Measurements from ENCODE around the gene SNAPC4.

The SNAPC4 gene

DNA sequence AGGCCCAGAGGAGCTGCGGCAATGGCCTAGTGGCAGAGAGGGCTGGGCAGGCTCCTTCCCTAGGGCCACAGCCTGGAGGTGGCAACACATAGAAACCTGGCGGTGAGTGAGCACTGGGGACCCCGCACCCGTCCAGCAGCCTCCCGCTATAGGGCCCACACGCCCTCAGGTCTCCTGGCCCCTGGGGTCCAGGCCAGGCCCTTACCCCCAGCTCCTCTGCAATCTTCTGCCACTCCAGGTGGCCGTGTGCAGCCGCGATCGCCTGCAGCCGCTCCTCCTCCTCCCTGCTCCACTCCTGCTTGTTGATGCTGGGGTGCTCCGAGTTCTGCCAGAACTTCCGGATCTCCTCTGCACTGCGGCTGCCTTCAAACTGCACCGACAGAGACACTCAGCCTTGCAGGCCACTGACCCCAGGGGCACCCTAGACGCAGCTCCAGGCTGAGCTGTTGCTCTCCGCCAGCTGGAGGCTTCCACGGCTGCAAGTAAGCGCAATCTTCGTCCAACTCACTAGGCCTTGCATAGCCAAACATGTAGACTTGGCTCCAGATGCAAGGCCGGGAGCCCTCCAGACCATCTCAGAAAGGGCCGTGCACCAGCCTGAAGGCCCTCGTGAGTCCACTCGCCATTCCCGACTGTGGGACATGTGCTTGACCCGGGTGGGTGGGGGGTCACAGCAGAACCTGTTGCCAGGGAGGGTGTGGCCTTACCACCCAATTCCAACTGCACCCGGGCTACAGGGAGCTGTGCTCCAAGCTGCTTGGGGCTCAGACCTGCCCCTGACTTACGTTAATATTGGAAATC, 8.0 kb downstream of the SNAPC4 start:
- no peak for DNase-seq

DNA sequence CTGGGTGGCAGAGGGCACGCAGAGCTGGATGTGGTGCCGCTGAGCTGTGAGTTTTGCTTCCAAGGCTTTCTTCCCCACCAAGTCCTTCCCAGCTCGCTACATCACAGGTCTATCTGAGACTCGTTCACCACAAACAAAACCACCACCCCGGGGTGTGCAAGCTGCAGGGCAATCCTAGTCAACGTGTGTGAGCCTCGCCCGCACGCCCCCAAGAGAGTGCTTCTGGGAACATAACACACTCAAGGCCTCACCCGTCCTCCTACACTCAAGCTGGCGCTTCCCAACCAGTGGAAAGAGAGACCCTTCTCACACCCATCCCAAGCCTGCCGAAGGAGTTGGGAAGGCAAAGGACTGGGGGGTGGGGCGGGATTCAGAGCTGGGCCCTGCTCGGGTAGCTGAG, 10.6 kb downstream of the SNAPC4 start:
- no peak for DNase-seq

DNA sequence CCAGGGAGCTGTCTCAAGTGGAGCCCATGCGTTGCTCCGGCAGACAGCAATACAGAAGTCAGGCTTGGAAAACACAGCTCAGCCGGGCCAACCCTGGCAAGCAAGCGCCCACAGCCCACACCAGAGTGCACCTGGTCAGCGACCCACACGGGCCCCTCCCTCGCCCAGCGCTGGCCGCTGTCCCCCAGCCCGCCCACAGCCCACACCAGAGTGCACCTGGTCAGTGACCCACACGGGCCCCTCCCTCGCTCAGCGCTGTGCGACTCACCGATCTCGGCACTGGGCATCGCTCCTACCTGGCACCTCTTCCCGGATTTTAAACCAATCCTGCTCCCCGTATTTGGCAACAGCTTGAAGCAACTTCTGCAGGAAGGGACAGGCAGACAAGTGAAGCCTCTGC, 12.8 kb downstream of the SNAPC4 start:
- no peak for DNase-seq

DNA sequence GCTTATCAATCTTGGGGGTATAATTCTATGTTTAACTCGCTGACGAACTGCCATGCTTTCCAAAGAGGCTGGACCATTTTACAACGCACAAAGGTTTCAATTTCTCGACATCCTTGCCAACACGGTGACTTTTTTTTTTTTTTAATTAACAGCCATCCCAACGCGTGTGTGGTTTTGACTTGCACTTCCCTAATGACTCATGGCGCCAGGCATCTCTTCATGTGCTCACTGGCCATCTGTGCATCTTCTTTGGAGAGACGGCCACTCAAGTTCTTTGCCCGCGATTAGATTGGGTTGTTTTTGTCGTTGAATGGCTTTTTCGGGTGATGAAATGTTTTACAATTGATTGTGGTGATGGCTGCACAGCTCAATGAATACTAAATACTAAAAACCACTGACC, 14.0 kb downstream of the SNAPC4 start:
- DNase-seq, result no peak

DNA sequence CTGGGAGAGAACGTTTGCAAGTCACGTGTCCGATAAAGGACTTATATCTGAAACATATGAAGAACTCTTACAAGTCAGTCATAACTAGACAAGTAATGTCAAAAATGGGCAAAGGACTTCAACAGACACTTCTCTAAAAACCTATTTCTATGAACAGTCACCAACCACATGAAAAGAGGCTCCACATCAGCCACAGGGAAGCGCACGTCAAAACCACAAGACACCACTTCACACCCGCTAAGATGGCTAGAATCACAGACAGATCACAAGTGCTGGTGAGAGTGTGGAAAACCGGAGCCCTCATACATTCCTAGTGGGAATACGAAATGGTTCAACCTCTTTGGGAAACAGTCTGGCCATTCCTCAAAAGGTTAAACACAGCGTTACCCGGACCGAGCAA, 15.0 kb downstream of the SNAPC4 start:
- DNase-seq, result no peak

DNA sequence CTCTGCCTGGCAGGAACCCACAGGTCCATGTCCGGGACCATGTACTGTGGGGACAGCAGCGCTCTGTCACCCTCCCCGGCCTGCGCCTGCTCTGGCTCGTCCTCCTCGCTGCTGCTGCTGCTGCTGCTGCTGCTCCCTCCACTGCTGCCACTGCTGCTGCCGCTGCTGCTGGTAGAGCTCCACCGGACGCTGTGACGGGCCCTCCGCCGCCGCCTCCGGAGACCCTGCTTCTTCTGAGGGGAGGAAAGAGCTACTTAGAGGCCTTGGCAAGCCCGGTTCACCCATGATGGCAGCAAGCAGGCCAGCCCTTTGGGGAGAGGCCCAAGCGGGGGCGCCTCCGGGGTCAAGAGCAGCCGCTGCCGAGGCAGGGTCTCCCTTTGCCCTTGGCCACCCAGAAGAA, 16.5 kb downstream of the SNAPC4 start:
- no peak for DNase-seq

DNA sequence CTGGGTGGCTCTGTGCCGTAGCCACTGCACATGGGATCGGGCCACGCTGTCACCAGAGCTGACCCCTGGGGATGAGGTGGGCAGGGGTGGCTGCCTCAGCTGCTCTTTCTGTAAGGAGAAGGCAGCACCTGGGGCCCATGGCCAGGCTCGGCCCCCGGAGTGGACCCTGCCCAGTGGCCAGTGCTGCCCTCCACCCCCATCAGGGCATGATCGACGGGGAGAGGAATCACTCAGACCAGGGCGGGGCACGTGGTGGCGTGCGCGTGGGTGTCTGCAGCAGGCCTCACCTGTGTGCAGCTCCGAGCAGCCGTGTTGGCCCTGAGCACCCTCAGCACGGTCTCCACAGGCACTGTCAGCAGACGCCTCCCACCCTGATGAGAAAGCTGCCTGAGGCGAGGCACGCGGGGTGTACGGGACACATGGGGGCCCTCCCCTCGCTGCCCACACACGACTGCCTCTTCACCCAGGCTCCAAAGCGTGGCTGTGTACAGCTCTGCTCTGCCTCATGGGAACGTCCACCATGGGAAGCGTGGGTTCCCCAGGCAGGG, 17.9 kb downstream of the SNAPC4 start:
- DNase-seq, result no peak

DNA sequence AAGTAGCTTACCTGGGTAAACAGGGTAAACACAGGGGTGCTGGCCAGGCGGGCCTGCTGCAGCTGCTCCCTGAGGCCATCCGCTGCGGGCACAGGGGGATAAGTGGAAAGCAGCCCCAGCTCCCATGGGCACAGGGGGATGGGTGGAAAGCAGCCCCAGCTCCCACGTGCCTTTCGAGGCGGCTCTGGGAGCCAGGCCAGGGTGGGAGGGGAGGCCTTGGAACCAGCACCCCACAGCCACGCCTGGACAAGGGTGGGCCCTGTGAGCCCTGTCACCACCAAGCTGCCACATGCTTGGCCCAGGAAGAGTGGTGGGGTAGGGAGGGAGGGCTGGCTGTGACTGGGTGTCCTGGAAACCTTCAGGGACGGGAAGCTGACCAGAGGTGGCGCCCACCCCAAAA, 18.7 kb downstream of the SNAPC4 start:
- DNase-seq, result no peak

DNA sequence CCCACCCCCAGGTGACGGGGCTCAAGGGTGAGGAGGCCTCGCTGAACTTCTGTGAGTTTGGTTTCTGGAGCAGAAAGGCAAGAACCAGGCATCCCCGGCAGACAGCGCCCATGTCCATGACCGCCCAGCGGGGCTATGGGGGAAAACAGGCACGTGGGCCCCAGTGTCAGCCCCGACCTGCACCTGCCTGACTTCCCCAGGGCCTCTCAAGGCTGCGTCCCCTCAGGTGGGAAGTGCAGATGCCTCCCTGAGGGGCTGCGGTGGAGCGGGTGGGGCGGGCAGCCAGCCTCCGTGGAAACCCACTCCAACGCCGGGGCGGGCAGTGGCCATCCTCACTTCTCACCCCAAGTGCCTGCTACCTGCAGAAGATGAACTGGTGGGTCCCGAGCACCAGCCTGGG, 19.6 kb downstream of the SNAPC4 start:
- DNase-seq, result no peak

DNA sequence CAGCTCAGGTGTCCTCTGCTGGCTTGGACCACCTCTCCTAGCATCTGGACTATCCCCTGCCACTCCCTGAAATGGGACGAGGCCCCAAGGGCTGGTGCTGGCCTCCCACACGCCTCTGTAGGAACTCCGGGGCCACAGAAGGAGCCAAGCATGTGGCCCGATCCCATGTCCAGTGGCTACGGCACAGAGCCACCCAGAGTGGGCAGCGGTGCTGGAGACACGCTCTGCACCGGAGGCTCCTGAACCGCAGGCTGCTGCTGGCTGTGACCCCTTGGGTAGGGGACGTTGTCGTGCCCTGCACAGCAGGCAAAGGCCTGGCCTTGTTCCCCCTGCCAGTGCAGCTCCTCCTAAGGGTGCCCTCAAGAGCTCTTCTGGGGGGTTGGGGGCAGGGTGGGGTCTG, 20.1 kb downstream of the SNAPC4 start:
- no peak for DNase-seq

DNA sequence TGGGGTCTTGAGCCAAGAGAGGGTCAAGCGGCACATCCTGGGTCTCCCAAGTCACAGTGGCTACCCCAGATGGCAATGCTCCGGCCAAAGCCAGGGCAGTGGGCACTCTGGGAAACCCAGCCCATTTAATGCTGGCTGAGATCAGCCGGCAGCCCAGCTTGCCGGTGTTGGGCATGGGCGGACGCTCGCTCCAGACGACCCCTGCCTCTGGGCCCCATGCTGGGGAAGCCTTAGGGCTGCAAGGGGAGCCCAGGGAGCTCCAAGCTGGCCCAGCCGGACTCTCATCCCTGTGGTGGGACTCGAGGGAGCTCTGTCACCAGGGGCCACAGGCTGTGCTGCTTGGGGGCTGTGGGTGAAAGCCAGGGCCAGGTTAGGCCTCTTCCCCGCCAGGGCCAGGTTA, 20.6 kb downstream of the SNAPC4 start:
- no peak for DNase-seq

DNA sequence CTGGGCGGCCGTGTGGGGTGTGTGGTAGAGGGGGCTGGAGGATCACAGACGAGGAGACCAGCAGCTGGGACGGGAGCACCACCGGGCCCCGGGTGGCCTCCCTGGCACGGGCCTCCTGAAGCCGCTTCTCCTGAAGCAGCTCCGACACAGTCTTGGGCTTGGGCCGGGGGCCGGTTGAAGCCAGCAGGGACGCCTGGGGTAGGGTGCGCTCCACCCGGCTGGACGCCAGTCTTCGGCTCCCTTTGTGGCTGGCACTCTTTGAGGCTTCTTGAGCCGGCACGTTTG, 21.0 kb downstream of the SNAPC4 start:
- no peak for DNase-seq

DNA sequence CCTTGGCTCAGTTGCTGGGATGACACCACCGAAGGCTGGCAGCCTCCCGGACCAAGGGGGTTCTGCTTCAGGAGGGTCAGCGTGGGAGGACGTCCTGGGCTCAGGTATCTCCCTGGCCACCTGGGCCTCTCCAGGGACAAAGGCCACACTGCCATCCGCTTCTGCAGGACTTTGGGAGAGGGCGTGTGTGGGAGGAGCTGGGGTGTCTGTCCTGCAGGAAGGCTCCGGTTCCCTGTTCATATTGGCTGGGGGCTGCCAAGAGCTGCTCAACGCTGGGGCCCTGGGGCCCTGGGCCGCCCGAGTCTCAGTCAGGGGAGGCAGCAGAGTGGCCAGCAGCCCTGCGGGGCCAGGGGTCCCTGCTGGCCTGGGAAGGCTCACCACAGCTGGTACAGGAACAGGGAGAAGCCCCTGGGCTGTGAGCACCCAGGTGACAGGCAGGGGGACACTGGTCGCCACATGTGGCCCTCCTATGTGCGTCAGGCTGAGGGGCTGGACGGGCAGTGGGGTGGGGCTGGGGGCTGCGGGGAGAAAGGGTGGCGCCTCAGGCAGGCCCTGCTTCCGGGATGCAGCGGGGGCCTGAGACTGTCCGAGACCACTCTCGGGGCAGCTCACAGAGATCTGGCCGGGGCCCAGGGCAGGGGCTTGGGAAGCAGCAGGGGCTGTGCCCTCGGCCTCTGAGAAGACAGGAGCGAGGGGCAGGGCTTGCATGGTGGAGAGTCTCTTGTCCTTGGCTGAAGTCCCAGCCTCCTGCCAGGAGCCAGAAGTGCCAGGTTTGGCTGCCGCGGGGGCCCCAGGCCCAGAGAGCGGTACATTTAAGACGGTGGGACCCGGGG, 21.6 kb downstream of the SNAPC4 start:
- no peak for DNase-seq

DNA sequence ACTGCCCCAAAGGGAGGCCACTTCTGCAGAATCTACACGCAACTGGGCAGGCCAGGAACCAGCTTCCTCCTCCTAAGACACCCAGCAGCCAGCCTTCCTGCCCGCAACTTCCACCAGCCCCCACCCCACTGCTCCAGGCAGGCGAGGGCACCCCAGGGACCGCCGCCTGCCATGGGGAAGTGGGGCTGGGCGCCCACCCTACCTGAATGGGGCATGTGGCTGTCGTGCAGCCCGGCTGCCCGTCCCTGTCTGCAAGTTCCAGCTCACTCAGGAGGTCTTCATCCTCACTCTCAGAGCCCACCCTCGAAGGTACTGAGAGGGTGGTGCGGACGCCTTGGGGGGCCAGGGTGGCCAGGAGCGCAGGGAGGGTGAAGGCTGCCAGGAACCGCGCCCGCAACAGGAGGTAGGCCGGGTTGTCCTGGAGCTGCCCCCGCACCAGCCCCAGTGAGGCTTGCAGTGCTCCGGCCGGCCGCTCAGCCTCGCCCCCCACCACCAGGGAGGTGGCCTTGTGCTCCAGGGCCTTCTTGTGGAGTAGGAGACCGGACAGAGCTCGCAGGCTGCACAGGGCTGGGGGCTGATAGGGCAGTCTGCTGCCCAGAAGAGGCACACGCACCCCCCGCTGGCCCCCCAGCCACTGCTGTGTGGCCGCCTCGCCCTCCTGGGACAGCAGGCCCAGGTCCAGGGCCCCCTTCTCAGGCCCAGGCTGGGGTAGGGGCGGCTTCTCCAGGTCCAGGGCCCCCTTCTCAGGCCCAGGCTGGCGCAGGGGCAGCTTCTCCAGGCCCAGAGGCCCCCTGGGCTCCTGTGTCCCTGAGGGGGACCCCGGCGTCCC, 22.4 kb downstream of the SNAPC4 start:
- no peak for DNase-seq

DNA sequence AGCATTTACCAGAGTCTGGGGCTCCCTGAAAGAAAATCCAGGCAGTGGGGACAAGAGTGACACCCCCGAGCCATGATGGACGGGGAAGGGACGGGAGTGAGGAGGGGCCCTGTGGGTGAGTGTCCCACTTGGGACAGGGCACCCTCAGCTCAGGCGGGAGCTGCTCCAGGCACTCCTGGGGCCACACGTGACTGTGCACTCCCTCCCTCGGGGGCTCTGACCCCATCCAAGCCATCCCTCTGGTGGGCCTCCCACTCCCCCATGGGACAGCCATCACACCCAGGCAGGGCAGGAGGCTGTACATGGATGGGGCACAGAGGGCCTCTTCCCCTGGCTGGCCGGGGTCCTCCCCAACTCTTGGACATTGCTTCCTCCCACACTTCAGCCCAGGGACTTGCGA, 23.5 kb downstream of the SNAPC4 start:
- DNase-seq, result no peak

DNA sequence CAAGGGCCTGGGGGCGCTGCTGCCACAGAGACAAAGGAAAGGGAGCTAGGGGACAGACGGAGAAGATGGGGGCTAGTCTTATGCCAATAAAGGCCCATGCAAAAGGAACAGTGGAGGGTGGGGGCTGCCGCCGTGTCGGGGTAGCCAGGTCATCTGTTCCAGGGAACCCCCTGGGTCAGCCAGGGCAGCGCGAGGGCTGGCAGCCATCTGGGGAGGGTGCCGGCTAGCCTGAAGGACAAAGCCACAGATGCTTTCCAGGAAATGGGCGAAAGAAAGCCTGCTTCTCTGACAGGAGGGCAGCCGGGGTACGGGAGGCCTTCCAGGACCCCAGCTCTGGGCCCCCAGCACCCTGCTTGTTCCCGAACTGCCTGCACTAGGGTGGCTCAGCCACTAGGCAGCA, 24.9 kb downstream of the SNAPC4 start:
- no peak for DNase-seq

DNA sequence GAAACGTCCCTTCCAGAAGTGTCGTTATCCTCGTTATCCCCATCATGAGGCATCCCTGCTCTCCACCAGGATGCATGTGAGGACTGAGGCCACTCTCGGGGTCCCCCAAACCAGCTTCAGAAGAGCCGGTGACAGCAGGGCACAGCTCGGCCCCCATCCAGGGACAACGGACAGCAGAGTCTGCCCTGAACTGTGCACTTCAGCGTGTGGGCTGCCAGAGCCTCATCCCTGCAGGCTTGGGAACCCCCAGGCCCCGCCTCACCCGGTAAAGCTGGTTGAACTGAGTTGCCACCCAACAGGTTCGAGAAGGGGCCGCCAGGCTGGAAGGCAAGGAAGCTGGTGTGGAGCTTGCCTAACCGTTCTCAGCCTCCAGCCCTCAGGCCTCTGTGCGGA, 25.8 kb downstream of the SNAPC4 start:
- DNase-seq, result no peak

DNA sequence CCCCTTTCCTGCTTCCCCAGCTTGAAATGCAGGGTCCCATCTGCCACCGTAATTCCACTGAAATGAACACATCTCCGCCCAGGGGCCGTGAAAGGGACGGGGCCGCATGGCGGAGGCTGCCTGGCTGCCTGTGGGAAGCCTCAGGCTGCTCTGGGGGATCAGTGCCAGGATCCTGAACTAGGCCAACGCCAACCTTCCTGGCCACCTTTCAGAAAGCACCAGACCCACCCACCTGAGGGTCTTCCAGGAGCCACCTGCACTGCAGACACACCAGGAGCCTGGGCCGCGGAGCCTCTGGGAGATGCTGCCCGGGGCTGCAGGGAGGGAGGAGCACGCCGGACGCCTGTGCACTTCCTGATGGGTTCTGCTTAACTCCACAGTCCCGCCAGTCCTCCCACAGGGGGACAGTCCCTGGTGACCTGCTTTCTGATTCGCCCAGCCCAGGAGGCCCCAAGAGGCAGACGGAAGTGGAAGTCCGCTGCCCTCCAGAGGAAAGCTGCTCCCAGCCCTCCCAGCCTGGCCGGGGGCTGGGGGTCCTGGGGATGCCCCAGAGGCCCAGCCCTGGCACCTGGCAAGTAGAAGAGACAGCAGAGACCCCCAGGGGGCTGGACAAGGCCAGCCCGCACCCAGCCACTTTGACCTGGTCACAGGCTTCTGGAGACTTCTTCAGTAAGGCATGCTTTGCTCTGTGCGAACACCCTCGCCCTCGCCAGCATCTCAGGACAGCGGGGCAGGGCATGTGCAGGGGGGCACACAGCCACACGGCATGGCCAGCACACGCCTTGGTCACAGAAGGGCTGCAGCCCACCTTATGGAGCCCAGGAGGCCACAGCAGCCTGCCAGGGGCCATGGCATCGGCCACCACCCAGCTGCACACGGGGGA, 26.4 kb downstream of the SNAPC4 start, which contains the start of gene CARD9:
CARD9 (minus strand) TSS at position 370 of the 883 bp plus-strand sequence. CDS start 1,591 bp downstream, outside the sequence.
- no peak for DNase-seq

DNA sequence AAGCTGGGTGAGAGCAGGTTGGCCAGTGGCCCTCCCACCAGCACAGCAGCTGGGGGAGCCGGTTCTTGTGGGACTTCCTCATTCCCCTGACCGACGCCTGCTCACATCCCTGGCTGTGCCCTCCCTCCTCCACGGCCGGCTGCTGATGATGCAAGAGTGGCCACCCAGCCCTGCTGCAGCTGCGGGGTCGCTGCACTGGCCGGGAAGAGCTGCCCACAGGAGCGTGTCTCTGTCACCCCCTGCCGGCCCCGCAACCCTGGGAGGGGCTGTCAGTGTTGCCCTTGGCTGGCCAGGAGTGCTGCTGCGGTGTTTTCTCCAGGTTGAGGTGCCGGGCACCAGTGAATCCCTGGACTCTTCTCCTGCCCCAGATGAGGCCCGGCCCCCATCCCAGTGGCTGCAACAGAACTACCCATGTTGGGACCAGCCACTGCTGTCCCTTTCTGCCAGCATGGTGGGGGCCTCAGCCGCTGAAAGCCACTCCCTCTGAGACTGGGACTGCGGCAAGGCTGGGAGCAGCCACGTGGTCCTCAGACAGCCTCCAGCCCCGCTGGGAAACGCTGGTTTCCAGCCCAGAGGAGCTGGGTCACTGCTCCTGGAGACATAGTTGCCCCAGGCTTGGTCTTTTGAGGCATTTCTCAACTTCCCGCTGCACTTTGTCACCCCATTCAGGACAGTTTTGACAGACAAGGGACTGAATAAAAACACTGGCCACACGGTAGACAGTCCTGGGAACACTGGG, 27.2 kb downstream of the SNAPC4 start:
- no peak for DNase-seq

DNA sequence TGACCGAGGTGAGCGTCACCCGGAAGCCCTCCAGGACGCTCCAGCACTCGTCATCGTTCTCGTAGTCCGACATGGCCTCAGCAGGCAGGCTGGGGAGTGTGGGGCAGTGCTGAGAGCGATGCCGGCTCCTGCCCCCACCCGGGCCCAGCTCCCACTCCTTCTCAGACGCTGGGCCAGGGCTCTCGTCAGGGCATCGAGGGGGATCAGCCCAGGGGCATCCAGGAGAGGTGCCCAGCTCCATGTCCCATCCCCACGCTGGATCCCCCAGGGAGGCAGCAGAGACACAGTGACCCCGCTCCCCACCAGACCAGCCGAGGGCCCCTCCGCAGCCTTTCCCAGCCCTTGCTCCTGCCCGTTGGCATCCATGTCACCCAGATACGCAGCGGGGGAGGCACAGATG, 28.0 kb downstream of the SNAPC4 start:
- no peak for DNase-seq

DNA sequence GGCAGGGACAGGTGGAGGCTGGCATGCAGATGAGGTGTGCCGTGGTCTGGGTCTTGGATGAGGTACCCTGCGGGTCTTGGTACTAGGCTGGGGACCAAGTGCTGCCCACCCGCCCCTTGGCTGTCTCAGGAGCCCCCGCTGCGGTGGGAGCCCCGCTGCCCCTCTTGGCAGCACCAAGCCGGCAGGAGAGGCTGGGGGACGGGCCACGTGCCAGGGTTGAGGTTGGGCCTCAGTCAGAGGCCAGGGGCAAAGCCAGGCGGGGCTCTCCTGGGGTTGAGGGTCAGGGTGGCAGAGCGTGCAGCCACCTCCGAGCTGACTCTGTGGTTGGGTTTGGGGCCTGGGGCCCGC, 28.5 kb downstream of the SNAPC4 start:
- DNase-seq, result no peak
